Muscle of leg (tissue), 11 donors: Measurements from ENCODE around the gene EDRF1. TPM values are rescaled to one million over a fixed set of nuclear protein-coding genes. Genes with fewer than 3 reads are reported as not detected.
A peak's percentile ranks its signal among the peaks of the same experiment; 100 is the strongest.

Experiments
- DNase-seq: peaks from one replicate; pipeline ENCODE4 v3.0.0; 2013
- H3K27ac ChIP-seq: one replicate; pipeline ENCODE4 v1.5.1; 2013; ENCODE audit warnings: mild to moderate bottlenecking, low read length, control low read depth
- H3K27me3 ChIP-seq: one replicate; pipeline ENCODE4 v1.6.1; 2013; ENCODE audit warnings: low read length; ENCODE audit not compliant: control insufficient read depth, insufficient read depth
- H3K36me3 ChIP-seq: one replicate; pipeline ENCODE4 v1.6.1; 2013; ENCODE audit warnings: low read length; ENCODE audit not compliant: control insufficient read depth, insufficient read depth
- H3K4me1 ChIP-seq: one replicate; pipeline ENCODE4 v1.6.1; 2013; ENCODE audit warnings: low read length; ENCODE audit not compliant: control insufficient read depth, insufficient read depth
- H3K4me3 ChIP-seq: one replicate; pipeline ENCODE4 v1.5.1; 2013; ENCODE audit warnings: low read length, control low read depth
- H3K9me3 ChIP-seq: replicated peaks from 2 replicates; pipeline ENCODE4 v1.6.1; 2013; ENCODE audit warnings: low read depth, low read length; ENCODE audit not compliant: control insufficient read depth
- WGBS: methylation state at CpG from one replicate; pipeline ENCODE4 v1.1.5; 2013; ENCODE audit warnings: missing lambda C conversion rate; ENCODE audit not compliant: insufficient coverage; 5-methylcytosine and 5-hydroxymethylcytosine counted together
- polyA plus RNA-seq, 8 donors: library from polyadenylated mRNA; unstranded; fragments of 120-200 nt; gene quantifications; one replicate each; pipeline versions ENCODE4 v1.2.1 to v1.2.3, GENCODE V29; 2013; ENCODE audit warnings: inconsistent platforms in 1 of 8, low replicate concordance in 1 of 8; ENCODE audit not compliant: insufficient read length in 8 of 8, insufficient read depth in 1 of 8
- total RNA-seq: library from RNA; stranded (reverse); fragments of 120-200 nt; gene quantifications from one replicate; pipeline ENCODE4 v1.2.4, GENCODE V29; 2013

EDRF1 gene
- total and polyA plus RNA-seq, 9 donors = 15.7 to 27.7 (median 19.9) TPM

GRCh38 chr10:125782054-125782453 lies 62.5 kb downstream of the EDRF1 start:
- DNase-seq = no peak
- Histone ChIP-seq H3K27me3 (no peaks in the 10 kb centered on the region), H3K27ac (no peak overlapping the region), H3K9me3 (no peaks in the 10 kb centered on the region), H3K4me1 (peaks cover 14% of the 10 kb centered on the region), H3K36me3 (no peaks in the 10 kb centered on the region), H3K4me3 (no peak overlapping the region)
- WGBS = 58% methylated on average over 11 of the region's 11 CpGs

GRCh38 chr10:125782616-125783015 lies 63.1 kb downstream of the EDRF1 start:
- Histone ChIP-seq H3K4me3 (no peak overlapping the region), H3K27me3 (no peaks in the 10 kb centered on the region), H3K4me1 (peaks cover 14% of the 10 kb centered on the region), H3K27ac (no peak overlapping the region), H3K36me3 (no peaks in the 10 kb centered on the region), H3K9me3 (no peaks in the 10 kb centered on the region)
- DNase-seq = peak; percentile 57
- 17% methylated on average over 2 of the region's 11 CpGs for WGBS

- Histone ChIP-seq H3K36me3 (peaks cover 6% of the 10 kb centered on the region), H3K9me3 (no peaks in the 10 kb centered on the region), H3K4me3 (no peak overlapping the region), H3K4me1 (peaks cover 20% of the 10 kb centered on the region), H3K27me3 (no peaks in the 10 kb centered on the region), H3K27ac (no peak overlapping the region)
- DNase-seq = no peak
- WGBS = 93% methylated on average over 3 of the region's 7 CpGs
Observed at GRCh38 chr10:125783408-125783807, 63.9 kb downstream of the EDRF1 start.

GRCh38 chr10:125783957-125784356 lies 64.4 kb downstream of the EDRF1 start:
- Histone ChIP-seq H3K4me3 (no peak overlapping the region), H3K36me3 (peaks cover 11% of the 10 kb centered on the region), H3K4me1 (peaks cover 25% of the 10 kb centered on the region), H3K9me3 (no peaks in the 10 kb centered on the region), H3K27me3 (no peaks in the 10 kb centered on the region), H3K27ac (no peak overlapping the region)
- DNase-seq = no peak
- WGBS = 46% methylated on average over 3 of the region's 6 CpGs

GRCh38 chr10:125785791-125786190 lies 66.3 kb downstream of the EDRF1 start:
- Histone ChIP-seq H3K27ac (no peak overlapping the region), H3K36me3 (peaks cover 18% of the 10 kb centered on the region), H3K27me3 (no peaks in the 10 kb centered on the region), H3K4me3 (no peak overlapping the region), H3K4me1 (peaks cover 34% of the 10 kb centered on the region), H3K9me3 (no peaks in the 10 kb centered on the region)
- no CpG with 5 or more reads among the region's 9 CpGs for WGBS
- DNase-seq = no peak

- H3K9me3 ChIP-seq = no peaks in the 10 kb centered on the region
- 86% methylated on average over 15 of the region's 17 CpGs for WGBS
- H3K36me3 ChIP-seq = peaks cover 34% of the 10 kb centered on the region
- H3K4me1 ChIP-seq = peaks cover 20% of the 10 kb centered on the region
- no peak for DNase-seq
- H3K27ac ChIP-seq = peak overlapping the region; percentile 31
- no peaks in the 10 kb centered on the region for H3K27me3 ChIP-seq
- H3K4me3 ChIP-seq = no peak overlapping the region
Observed at GRCh38 chr10:125788156-125789034, 68.9 kb downstream of the EDRF1 start.

- Histone ChIP-seq H3K27me3 (no peaks in the 10 kb centered on the region), H3K36me3 (peaks cover 73% of the 10 kb centered on the region), H3K4me3 (no peak overlapping the region), H3K9me3 (no peaks in the 10 kb centered on the region), H3K27ac (no peak overlapping the region), H3K4me1 (peaks cover 20% of the 10 kb centered on the region)
- WGBS = 77% methylated on average over 11 of the region's 14 CpGs
- DNase-seq = no peak
Observed at GRCh38 chr10:125792342-125793300, 73.1 kb downstream of the EDRF1 start.

GRCh38 chr10:125795128-125795527 lies 75.6 kb downstream of the EDRF1 start:
- no peak overlapping the region for H3K27ac ChIP-seq
- no peaks in the 10 kb centered on the region for H3K27me3 ChIP-seq
- no peaks in the 10 kb centered on the region for H3K4me1 ChIP-seq
- no peak overlapping the region for H3K4me3 ChIP-seq
- no peaks in the 10 kb centered on the region for H3K9me3 ChIP-seq
- DNase-seq = no peak
- peaks cover 74% of the 10 kb centered on the region for H3K36me3 ChIP-seq
- WGBS = 75% methylated on average over 2 of the region's 2 CpGs

- WGBS = 90% methylated on average over 2 of the region's 8 CpGs
- Histone ChIP-seq H3K9me3 (no peaks in the 10 kb centered on the region), H3K36me3 (peaks cover 76% of the 10 kb centered on the region), H3K4me3 (no peak overlapping the region), H3K27ac (no peak overlapping the region), H3K27me3 (no peaks in the 10 kb centered on the region), H3K4me1 (no peaks in the 10 kb centered on the region)
- DNase-seq = no peak
Observed at GRCh38 chr10:125795637-125796190, 76.2 kb downstream of the EDRF1 start.

GRCh38 chr10:125797424-125797823 lies 77.9 kb downstream of the EDRF1 start:
- peaks cover 75% of the 10 kb centered on the region for H3K36me3 ChIP-seq
- no peaks in the 10 kb centered on the region for H3K27me3 ChIP-seq
- no peak overlapping the region for H3K4me3 ChIP-seq
- no peak overlapping the region for H3K27ac ChIP-seq
- DNase-seq = no peak
- H3K4me1 ChIP-seq = no peaks in the 10 kb centered on the region
- WGBS = 88% methylated on average over 5 of the region's 8 CpGs
- H3K9me3 ChIP-seq = no peaks in the 10 kb centered on the region
